HG03280 (cell line): ENCODE measurements around the gene MKLN1.

Experiments
- ATAC-seq: cut with Tn5 transposase; IDR thresholded peaks from one replicate; pipeline ENCODE4 v1.9.1; 2021; ENCODE audit warnings: mild to moderate bottlenecking, moderate library complexity; ENCODE audit not compliant: unreplicated experiment

The MKLN1 gene

DNA sequence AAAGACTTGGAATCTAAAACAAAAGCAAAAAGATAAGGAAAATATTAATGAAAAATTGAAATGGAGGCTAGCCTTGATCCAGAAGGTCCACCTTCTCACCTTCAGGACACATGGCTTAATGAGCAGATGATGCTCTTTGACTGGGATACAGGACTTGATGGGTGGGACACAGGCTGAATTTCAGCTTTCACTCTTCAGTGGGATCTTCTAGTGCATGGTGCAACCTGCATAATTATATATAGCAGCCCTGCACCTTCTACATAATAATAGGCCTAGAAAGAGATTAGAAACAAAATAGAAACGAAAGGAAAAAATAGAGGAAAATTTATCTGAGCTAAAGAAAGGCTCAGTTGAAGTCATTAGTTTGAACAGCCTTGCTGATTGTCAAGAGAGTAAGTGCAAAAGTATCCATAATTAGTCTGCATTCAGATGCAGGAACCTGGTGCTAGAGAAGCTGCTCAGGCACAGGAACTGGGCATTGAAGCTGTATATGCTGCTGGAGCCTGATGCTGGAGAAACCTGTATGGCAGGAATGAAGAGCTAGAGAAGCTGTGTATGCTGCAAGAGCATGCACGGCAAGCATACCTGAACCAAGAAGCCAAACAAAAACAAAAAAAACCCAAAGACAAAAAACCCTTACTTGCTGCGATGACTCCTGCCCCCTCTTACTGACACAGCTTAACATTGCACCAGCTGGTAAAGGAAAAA is 19.4 kb downstream of the MKLN1 start:
- ATAC-seq = no peak

- no peak for ATAC-seq
Measured at GRCh38 chr7:131352032-131352431, 24.4 kb downstream of the MKLN1 start.

GRCh38 chr7:131354390-131354789 is 26.7 kb downstream of the MKLN1 start:
- ATAC-seq = no peak

- no peak for ATAC-seq
Measured at GRCh38 chr7:131355917-131356777, 28.5 kb downstream of the MKLN1 start.

DNA sequence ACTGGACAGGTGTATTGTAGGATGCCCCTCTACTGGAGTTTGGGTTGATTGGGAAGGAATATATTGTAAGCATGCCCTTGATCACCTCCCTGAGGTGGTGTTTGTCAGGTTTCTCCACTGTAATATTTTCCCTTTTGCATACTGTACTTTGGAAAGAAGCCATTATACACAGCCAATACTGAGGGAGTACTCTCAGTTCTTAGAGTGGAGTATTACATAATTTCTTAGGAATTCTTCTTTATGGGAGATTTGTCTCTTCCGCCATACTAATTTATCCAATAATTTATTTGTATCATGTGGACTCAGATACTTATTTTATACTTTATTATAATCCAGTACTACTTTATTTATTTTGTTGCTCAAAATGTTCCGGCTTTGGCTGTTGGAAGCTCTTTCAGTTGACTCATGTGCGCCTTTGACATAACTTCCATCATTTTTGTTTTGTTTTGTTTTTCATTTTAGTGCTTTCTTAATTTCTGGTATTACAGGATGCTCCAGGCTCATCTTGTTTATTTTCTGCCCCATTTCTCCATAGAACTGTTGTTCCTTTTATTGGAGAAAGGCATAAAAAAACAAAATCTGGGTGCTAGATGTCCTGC is 29.7 kb downstream of the MKLN1 start:
- no peak for ATAC-seq

GRCh38 chr7:131358636-131359035 is 31.0 kb downstream of the MKLN1 start:
- ATAC-seq = no peak

DNA sequence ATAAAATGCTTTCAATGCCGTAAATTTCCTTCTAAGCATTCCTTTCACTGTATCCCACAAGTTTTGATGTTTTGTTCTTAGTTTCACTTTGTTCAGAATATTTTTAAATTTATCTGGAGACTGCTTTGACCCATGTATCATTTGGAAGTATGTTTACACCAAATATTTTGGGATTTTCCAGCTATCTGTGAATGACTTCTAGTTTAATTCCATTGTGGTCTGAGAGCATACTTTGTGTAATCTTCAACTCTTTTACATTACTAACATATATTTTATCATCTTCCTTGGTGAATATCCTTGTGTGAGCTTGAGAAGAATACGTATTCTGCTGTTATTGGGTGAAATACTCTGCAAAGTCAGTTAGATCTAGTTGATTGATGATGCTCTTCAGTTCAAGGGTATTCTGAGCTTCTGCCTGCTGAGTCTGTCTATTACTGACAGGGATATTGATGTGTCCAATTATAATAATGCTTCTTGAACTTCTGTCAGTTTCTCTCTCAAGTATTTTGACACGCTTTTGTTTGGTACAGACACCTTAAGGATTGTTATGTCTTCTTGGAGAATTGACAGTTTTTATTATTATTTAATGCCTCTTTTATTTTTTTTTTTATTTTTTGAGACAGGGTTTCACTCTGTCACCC is 31.6 kb downstream of the MKLN1 start:
- no peak for ATAC-seq

- no peak for ATAC-seq
Measured at GRCh38 chr7:131363719-131364118, 36.0 kb downstream of the MKLN1 start.

- no peak for ATAC-seq
Measured at GRCh38 chr7:131364767-131365344, 37.2 kb downstream of the MKLN1 start.

GRCh38 chr7:131365838-131366237 is 38.2 kb downstream of the MKLN1 start:
- no peak for ATAC-seq

DNA sequence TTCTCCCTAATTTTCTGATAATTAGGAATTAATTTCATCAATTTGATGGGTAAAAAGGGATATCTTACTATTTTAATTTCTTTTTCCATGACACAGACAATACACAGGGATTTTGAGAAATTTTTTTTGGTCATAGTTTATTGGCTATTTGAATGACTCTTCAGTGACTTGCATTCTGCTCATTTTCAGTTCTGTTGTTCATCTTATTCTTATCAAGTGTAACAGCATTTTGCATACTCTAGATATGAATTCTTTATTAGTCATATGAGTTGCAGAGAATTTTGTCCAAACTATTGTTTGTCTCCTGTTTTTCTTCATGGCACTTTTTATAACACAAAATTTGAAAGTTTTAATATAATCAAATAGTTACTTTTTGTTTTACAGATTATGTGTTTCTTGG is 41.7 kb downstream of the MKLN1 start:
- ATAC-seq = no peak

- ATAC-seq = peak; percentile 74
Measured at GRCh38 chr7:131370523-131370968, 42.9 kb downstream of the MKLN1 start.

DNA sequence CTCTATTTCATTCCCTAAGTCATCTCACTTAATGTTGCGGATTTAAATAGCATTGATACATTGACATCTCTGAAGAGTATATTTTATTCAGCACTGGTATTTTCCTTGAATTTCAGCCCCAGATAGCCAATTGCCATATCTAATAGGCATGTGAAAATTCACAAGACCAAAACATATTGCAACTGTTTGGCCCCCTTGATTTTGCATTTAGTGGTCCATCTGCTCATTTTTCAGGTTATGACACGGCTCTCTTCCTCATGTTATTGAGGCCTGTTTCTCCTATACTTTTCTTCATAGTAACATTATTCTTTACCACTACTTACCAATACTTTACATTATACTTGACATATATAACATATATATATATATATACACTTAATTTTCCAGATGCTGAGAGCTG is 43.7 kb downstream of the MKLN1 start:
- ATAC-seq = no peak

GRCh38 chr7:131372554-131372953 is 44.9 kb downstream of the MKLN1 start:
- no peak for ATAC-seq

- ATAC-seq = no peak
Measured at GRCh38 chr7:131374821-131375220, 47.1 kb downstream of the MKLN1 start.

DNA sequence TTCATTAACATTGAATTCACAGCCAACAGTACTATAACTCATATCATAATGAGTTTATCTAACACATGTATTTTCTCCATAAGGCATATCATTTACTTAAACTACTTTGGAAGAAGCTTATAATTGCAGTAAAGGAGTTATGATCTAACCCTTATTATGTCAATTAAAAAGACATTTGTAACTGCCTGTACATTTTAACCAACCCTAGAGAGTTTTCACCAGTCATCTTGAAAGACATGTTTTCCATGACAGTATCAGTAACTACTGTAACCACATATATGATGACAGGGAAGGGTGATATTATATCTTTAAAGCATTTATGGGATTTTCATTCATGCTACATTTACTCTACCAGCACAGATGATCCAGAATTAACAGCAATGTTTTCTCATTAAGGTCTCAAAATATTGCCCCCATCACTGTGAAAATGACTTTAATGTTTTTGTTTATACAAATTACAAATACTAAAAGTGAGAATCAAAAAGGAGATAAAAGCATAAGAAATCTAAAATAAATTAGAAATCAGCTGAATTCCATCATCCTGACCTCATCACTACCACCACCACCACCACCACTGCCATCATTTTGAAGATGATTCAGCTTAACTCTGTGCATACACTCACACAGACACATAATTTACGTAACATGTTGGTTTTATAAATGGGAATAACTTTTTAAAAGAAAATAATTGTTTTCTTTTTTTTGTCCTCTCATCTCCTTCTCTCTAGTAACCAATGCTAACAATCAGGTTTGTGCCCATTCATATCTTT is 53.6 kb downstream of the MKLN1 start:
- ATAC-seq = no peak

DNA sequence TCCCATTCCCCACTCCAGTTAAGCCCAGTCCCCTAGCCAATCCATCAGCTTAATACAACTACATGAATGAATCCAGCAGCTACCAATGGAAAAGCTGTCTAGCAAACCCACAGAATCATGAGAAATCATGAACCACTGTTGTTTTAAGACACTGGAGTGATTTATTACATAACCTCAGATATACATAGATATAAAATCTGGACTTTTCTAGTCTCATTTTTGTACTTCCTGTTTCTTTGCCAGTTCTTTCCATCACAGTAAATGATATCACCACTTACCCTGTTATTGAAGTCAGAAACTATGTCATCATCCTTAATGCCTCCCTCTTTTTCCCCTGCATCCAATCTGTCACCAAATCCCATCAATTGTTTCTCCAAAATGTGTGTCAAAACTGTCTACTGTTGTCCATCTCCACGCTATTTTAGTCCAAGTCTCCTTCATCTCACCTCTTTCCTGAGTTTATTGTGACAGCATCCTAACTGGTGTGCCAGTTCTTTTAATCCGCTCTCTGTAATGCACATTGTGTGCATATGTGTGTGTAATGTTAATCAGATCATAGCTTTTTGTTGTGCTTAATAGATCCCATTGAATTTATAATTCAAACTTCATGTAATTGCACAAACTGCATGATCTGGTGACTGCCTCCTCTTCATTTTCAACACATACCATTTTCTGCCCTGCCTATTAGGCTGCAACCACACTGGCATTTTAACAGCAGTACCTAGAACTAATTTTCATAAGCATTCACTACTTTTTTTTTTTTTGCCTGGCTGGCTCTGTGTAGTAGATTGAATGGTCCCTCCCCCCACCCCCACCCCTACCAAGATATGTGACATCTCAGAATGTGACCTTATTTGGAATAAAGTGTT is 56.0 kb downstream of the MKLN1 start:
- ATAC-seq = no peak

- ATAC-seq = no peak
Measured at GRCh38 chr7:131384286-131384635, 56.6 kb downstream of the MKLN1 start.

- ATAC-seq = no peak
Measured at GRCh38 chr7:131385039-131385605, 57.4 kb downstream of the MKLN1 start.
